CD8-positive, alpha-beta memory T cell (primary cell): Measurements from ENCODE around the gene MAPT. TPM values are rescaled to one million over a fixed set of nuclear protein-coding genes. Genes with fewer than 3 reads are reported as not detected.

Experiments used
- CTCF ChIA-PET: fragments of 350-600 bp; sonication (Branson Sonifier 250); formaldehyde crosslinking; loops from one replicate; lab custom pipeline; 2021; ENCODE audit warnings: antibody characterized with exemption; lab: Charles Lee
- POLR2A ChIA-PET: fragments of 350-600 bp; sonication (Branson Sonifier 250); formaldehyde crosslinking; loops from one replicate; lab custom pipeline; 2021; ENCODE audit warnings: antibody characterized with exemption; lab: Charles Lee
- DNase-seq, 5 donors: peaks; one replicate each; pipeline versions ENCODE4 v3.0.0 to v3.0.0-alpha.2; 2020 to 2022; ENCODE audit warnings: mixed read lengths in 1 of 5
- H3K27ac ChIP-seq: one replicate; pipeline ENCODE4 v1.7.0; 2013; ENCODE audit warnings: low read depth, mild to moderate bottlenecking, low read length, moderate library complexity
- H3K27me3 ChIP-seq: 2 replicates; pipeline ENCODE4 v1.7.0; 2013; ENCODE audit warnings: low read length, mild to moderate bottlenecking; ENCODE audit not compliant: insufficient read depth, poor library complexity, severe bottlenecking
- H3K36me3 ChIP-seq: 2 replicates; pipeline ENCODE4 v1.7.0; 2013; ENCODE audit warnings: mild to moderate bottlenecking, low read length, moderate library complexity; ENCODE audit not compliant: insufficient read depth
- H3K4me1 ChIP-seq: 2 replicates; pipeline ENCODE4 v1.7.0; 2013; ENCODE audit warnings: mild to moderate bottlenecking, low read length, moderate library complexity; ENCODE audit not compliant: insufficient read depth
- H3K4me3 ChIP-seq: 2 replicates; pipeline ENCODE4 v1.7.0; 2013; ENCODE audit warnings: mild to moderate bottlenecking, low read length
- H3K9me3 ChIP-seq: 2 replicates; pipeline ENCODE4 v1.7.0; 2013; ENCODE audit warnings: mild to moderate bottlenecking, low read length
- H3K27ac Mint-ChIP-seq, 8 donors: one replicate each; pipeline ENCODE4 v1.8.0; 2020 to 2021; ENCODE audit warnings: mixed read lengths in 8 of 8, mild to moderate bottlenecking in 6 of 8, inconsistent platforms in 3 of 8, moderate library complexity in 3 of 8
- H3K27me3 Mint-ChIP-seq, 2 donors: one replicate each; pipeline ENCODE4 v1.8.0; 2020 to 2021; ENCODE audit warnings: mixed read lengths in 2 of 2, mild to moderate bottlenecking in 1 of 2, moderate library complexity in 1 of 2
- H3K36me3 Mint-ChIP-seq, 3 donors: one replicate each; pipeline ENCODE4 v1.8.0; 2020 to 2021; ENCODE audit warnings: mixed read lengths in 3 of 3, inconsistent platforms in 1 of 3, mild to moderate bottlenecking in 1 of 3
- H3K4me1 Mint-ChIP-seq, 3 donors: one replicate each; pipeline ENCODE4 v1.8.0; 2020 to 2021; ENCODE audit warnings: mixed read lengths in 3 of 3, inconsistent platforms in 1 of 3, mild to moderate bottlenecking in 1 of 3
- H3K4me3 Mint-ChIP-seq, 7 donors: one replicate each; pipeline ENCODE4 v1.8.0; 2020 to 2021; ENCODE audit warnings: mixed read lengths in 7 of 7, mild to moderate bottlenecking in 6 of 7, moderate library complexity in 4 of 7, inconsistent platforms in 2 of 7
- H3K9me3 Mint-ChIP-seq, 5 donors: one replicate each; pipeline ENCODE4 v1.8.0; 2020 to 2022; ENCODE audit warnings: mixed read lengths in 5 of 5, mild to moderate bottlenecking in 3 of 5, moderate library complexity in 2 of 5, inconsistent platforms in 1 of 5
- polyA plus RNA-seq: library from polyadenylated mRNA; unstranded; fragments of 300-500 nt; fragmentation: Illumina TruSeq; gene quantifications from one replicate; pipeline ENCODE4 v1.2.3, GENCODE V29; 2021
- total RNA-seq, 2 experiments: library from RNA; stranded (reverse); gene quantifications; one replicate each; pipeline ENCODE4 v1.2.3, GENCODE V29; 2021

The MAPT gene
- total and polyA plus RNA-seq, 3 experiments from 2014 or later = 0.36 to 0.42 (median 0.42) TPM

DNA sequence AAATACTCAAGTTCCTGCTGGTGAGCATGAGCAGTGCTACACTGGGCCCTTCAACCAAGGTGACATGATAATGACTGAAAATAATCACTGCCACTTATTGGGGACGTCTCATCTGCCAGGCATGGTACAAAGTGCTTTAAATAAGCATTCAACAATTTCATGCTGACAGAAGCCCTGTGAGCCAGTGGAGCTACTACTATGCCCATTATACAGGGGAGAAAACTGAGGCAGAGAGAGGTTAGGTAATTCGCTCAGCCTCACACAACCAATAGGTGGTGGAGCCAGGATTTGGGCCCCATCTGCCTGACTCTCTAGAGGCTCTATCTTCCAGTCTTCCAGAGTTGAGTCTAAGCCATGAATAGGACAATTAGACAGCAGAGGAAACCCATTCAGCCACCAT lies 74.4 kb downstream of the MAPT start:
- DNase-seq = no peak
- H3K9me3 Mint-ChIP-seq = peaks cover 0 to 2% (median 0%) of the 10 kb centered on the region in 5 donors
- Histone ChIP-seq H3K4me1 (no peaks in the 10 kb centered on the region), H3K9me3 (no peaks in the 10 kb centered on the region), H3K4me3 (no peak overlapping the region), H3K27me3 (peaks cover 4% of the 10 kb centered on the region), H3K27ac (no peak overlapping the region), H3K36me3 (no peaks in the 10 kb centered on the region)
- peaks cover 18 to 47% of the 10 kb centered on the region in 2 donors for H3K27me3 Mint-ChIP-seq
- no peaks in the 10 kb centered on the region for H3K4me1 Mint-ChIP-seq
- CTCF ChIA-PET = no interaction called here
- H3K4me3 Mint-ChIP-seq = no peak overlapping the region
- peaks cover 0 to 10% (median 2%) of the 10 kb centered on the region in 3 donors for H3K36me3 Mint-ChIP-seq
- POLR2A ChIA-PET = no interaction called here
- H3K27ac Mint-ChIP-seq = no peak overlapping the region

DNA sequence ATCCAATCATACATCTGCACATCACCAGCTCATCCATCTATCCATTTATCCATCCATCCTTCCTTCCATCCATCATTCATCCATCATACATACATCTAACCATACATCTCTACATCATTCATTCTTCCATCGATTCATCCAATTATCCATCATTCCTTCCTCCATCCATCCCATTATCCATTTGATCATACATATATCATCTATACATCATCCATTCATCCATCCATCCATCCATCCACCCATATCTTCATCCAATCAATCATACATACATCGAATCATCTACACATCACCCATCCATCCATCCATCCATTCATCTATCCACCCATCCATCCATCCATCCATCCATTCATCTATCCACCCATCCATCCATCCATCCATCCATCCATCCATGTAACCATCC lies 75.4 kb downstream of the MAPT start:
- ChIA-PET CTCF (no interaction called here), POLR2A (no interaction called here)
- H3K9me3 Mint-ChIP-seq = peaks cover 0 to 2% (median 0%) of the 10 kb centered on the region in 5 donors
- H3K4me1 ChIP-seq = no peaks in the 10 kb centered on the region
- DNase-seq = no peak
- peaks cover 4% of the 10 kb centered on the region for H3K27me3 ChIP-seq
- H3K36me3 Mint-ChIP-seq = peaks cover 0 to 10% (median 2%) of the 10 kb centered on the region in 3 donors
- no peak overlapping the region for H3K4me3 ChIP-seq
- no peak overlapping the region for H3K4me3 Mint-ChIP-seq
- no peak overlapping the region for H3K27ac Mint-ChIP-seq
- no peaks in the 10 kb centered on the region for H3K36me3 ChIP-seq
- no peak overlapping the region for H3K27ac ChIP-seq
- H3K27me3 Mint-ChIP-seq = peaks cover 18 to 47% of the 10 kb centered on the region in 2 donors
- no peaks in the 10 kb centered on the region for H3K4me1 Mint-ChIP-seq
- no peaks in the 10 kb centered on the region for H3K9me3 ChIP-seq

DNA sequence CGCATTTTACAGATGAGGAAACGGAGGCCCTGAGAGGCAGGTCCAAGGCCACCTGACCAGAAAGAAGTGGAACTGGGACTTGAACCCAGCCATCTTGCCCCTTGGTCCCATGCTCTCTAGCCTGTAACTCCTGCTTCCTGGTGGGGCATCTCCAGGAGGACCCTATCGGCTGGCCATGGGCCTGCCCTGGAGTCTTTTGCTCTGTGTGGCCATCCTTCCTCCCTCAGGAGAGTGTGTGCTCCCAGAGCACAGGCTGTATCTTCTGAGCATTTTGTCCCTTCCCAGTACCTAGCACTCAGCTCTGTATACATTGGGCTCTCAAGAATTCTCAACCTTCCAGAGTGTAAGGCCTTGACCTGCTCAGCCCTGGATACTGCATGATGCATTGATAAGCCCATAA lies 76.3 kb downstream of the MAPT start:
- no peaks in the 10 kb centered on the region for H3K4me1 Mint-ChIP-seq
- Histone ChIP-seq H3K27ac (no peak overlapping the region), H3K27me3 (peaks cover 4% of the 10 kb centered on the region), H3K36me3 (no peaks in the 10 kb centered on the region), H3K4me1 (no peaks in the 10 kb centered on the region), H3K4me3 (no peak overlapping the region), H3K9me3 (no peaks in the 10 kb centered on the region)
- ChIA-PET CTCF (no interaction called here), POLR2A (no interaction called here)
- no peak for DNase-seq
- H3K36me3 Mint-ChIP-seq = peaks cover 0 to 10% (median 2%) of the 10 kb centered on the region in 3 donors
- H3K9me3 Mint-ChIP-seq = peaks cover 0 to 2% (median 0%) of the 10 kb centered on the region in 5 donors
- no peak overlapping the region for H3K4me3 Mint-ChIP-seq
- peaks cover 15 to 47% of the 10 kb centered on the region in 2 donors for H3K27me3 Mint-ChIP-seq
- no peak overlapping the region for H3K27ac Mint-ChIP-seq

DNA sequence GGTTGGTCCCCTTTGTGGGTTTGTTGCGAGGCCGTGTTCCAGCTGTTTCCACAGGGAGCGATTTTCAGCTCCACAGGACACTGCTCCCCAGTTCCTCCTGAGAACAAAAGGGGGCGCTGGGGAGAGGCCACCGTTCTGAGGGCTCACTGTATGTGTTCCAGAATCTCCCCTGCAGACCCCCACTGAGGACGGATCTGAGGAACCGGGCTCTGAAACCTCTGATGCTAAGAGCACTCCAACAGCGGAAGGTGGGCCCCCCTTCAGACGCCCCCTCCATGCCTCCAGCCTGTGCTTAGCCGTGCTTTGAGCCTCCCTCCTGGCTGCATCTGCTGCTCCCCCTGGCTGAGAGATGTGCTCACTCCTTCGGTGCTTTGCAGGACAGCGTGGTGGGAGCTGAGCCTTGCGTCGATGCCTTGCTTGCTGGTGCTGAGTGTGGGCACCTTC lies 77.4 kb downstream of the MAPT start:
- Histone ChIP-seq H3K36me3 (no peaks in the 10 kb centered on the region), H3K4me3 (no peak overlapping the region), H3K27me3 (peaks cover 4% of the 10 kb centered on the region), H3K27ac (no peak overlapping the region), H3K4me1 (no peaks in the 10 kb centered on the region), H3K9me3 (no peaks in the 10 kb centered on the region)
- H3K36me3 Mint-ChIP-seq = peaks cover 0 to 10% (median 2%) of the 10 kb centered on the region in 3 donors
- ChIA-PET CTCF (no interaction called here), POLR2A (no interaction called here)
- H3K27me3 Mint-ChIP-seq = peaks cover 16 to 41% of the 10 kb centered on the region in 2 donors
- no peak overlapping the region for H3K27ac Mint-ChIP-seq
- no peak overlapping the region for H3K4me3 Mint-ChIP-seq
- no peaks in the 10 kb centered on the region for H3K4me1 Mint-ChIP-seq
- DNase-seq = no peak
- H3K9me3 Mint-ChIP-seq = peaks cover 0 to 2% (median 0%) of the 10 kb centered on the region in 5 donors

DNA sequence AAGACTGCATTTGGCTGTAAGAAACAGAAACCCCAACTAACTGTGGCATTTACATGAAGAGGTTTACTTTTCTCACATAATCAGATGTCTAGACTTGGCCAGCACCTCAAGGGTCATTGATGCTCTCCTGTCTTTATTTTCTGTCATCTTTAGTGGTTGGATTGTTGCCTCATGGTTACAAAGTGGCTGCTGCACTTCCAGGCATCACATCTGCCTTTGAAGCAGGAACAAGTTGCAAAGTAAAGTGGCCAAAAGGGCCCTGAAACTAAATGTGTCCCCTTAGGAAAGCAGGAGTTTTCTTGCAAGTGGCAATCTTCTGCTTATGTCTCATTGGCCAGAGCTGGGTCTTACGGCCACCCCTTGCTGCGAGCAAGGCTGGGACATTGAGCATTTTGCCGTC lies 78.2 kb downstream of the MAPT start:
- ChIA-PET CTCF (no interaction called here), POLR2A (no interaction called here)
- no peak overlapping the region for H3K4me3 ChIP-seq
- H3K9me3 ChIP-seq = no peaks in the 10 kb centered on the region
- Mint-ChIP-seq H3K4me3 (no peak overlapping the region), H3K27ac (no peak overlapping the region), H3K4me1 (peaks cover 3 to 5% (median 4%) of the 10 kb centered on the region in 3 donors), H3K9me3 (peaks cover 0 to 2% (median 0%) of the 10 kb centered on the region in 5 donors), H3K27me3 (peaks cover 16 to 36% of the 10 kb centered on the region in 2 donors), H3K36me3 (peaks cover 0 to 10% (median 2%) of the 10 kb centered on the region in 3 donors)
- no peaks in the 10 kb centered on the region for H3K36me3 ChIP-seq
- no peak overlapping the region for H3K27ac ChIP-seq
- no peak for DNase-seq
- H3K27me3 ChIP-seq = peaks cover 4% of the 10 kb centered on the region
- H3K4me1 ChIP-seq = no peaks in the 10 kb centered on the region

DNA sequence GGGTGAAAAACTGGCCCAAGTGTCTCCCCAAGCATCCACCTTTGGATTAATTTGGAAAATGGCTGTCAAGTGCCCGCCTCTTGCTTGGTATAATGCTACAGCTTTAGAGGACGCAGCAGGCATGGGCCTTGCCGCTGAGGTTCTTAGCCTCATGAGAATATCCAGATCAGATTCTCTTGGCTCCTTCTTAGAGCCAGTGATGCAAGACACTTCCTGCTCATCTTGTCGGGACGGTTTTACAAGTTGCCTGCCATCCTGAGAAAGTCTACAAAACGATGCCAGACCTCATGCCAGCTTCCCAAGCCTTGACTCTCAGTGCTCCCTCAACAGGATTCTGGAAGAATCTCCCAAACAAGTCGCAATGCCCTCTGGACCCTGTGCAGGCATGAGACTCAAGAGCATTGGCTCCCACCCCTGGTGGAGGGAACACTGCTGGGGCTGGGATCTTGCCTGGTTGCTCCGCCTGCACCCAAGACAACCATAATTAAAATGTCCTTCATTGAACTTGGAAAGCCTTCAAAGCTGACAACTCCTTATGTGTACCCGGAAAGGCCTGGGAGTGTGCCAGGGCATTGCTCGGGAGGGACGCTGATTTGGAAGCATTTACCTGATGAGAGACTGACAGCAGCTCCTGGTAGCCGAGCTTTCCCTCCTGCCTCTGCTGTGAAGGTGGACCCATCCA lies 78.9 kb downstream of the MAPT start:
- H3K9me3 Mint-ChIP-seq = peaks cover 0 to 2% (median 0%) of the 10 kb centered on the region in 5 donors
- no peak for DNase-seq
- peaks cover 12 to 30% of the 10 kb centered on the region in 2 donors for H3K27me3 Mint-ChIP-seq
- Histone ChIP-seq H3K9me3 (no peaks in the 10 kb centered on the region), H3K4me1 (no peaks in the 10 kb centered on the region), H3K36me3 (no peaks in the 10 kb centered on the region), H3K4me3 (no peak overlapping the region), H3K27ac (no peak overlapping the region), H3K27me3 (peaks cover 4% of the 10 kb centered on the region)
- H3K4me3 Mint-ChIP-seq = no peak overlapping the region
- ChIA-PET POLR2A (no interaction called here), CTCF (no interaction called here)
- peaks cover 4 to 9% (median 7%) of the 10 kb centered on the region in 3 donors for H3K4me1 Mint-ChIP-seq
- peaks cover 0 to 6% (median 2%) of the 10 kb centered on the region in 3 donors for H3K36me3 Mint-ChIP-seq
- no peak overlapping the region for H3K27ac Mint-ChIP-seq

DNA sequence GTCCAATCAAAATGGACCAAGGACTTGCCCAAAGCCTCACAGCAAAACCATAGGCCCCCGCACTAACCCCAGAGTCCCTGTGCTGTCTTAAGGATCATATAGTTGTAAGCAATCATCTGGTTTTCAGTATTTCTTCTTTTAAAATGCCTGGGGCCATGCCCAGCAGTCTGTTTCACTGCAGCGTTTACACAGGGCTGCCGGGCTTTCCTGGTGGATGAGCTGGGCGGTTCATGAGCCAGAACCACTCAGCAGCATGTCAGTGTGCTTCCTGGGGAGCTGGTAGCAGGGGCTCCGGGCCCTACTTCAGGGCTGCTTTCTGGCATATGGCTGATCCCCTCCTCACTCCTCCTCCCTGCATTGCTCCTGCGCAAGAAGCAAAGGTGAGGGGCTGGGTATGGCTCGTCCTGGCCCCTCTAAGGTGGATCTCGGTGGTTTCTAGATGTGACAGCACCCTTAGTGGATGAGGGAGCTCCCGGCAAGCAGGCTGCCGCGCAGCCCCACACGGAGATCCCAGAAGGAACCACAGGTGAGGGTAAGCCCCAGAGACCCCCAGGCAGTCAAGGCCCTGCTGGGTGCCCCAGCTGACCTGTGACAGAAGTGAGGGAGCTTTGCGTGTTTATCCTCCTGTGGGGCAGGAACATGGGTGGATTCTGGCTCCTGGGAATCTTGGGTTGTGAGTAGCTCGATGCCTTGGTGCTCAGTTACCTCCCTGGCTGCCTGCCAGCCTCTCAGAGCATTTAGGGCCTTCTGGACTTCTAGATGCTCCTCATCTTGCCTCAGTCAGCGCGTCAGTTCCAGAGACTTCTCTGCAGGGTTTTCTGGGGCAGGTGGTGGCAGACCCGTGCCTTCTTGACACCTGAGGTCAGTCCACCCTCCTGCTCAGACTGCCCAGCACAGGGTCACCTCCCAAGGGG lies 79.8 kb downstream of the MAPT start:
- Mint-ChIP-seq H3K36me3 (peaks cover 0 to 6% (median 2%) of the 10 kb centered on the region in 3 donors), H3K27me3 (peaks cover 8 to 26% of the 10 kb centered on the region in 2 donors), H3K4me3 (no peak overlapping the region), H3K4me1 (peaks cover 4 to 9% (median 7%) of the 10 kb centered on the region in 3 donors), H3K27ac (no peak overlapping the region), H3K9me3 (peaks cover 0 to 2% (median 0%) of the 10 kb centered on the region in 5 donors)
- POLR2A ChIA-PET = no interaction called here
- H3K4me1 ChIP-seq = no peaks in the 10 kb centered on the region
- H3K27ac ChIP-seq = no peak overlapping the region
- no peaks in the 10 kb centered on the region for H3K36me3 ChIP-seq
- no peak overlapping the region for H3K4me3 ChIP-seq
- H3K27me3 ChIP-seq = no peaks in the 10 kb centered on the region
- DNase-seq = no peak
- CTCF ChIA-PET = no interaction called here
- H3K9me3 ChIP-seq = no peaks in the 10 kb centered on the region
